Mucosa of descending colon (tissue), 3 donors: ENCODE measurements around the gene PREB. TPM values are rescaled to one million over a fixed set of nuclear protein-coding genes. Genes with fewer than 3 reads are reported as not detected.

Experiments
- ATAC-seq: fragments of 200-7000 bp; cut with Tn5 transposase; one replicate; pipeline ENCODE4 v1.9.1; 2020; ENCODE audit warnings: mild to moderate bottlenecking, moderate library complexity
- DNase-seq, 3 donors: peaks; one replicate each; pipeline ENCODE4 v3.0.0-alpha.2; 2020
- H3K36me3 ChIP-seq: fragments of 200-600 bp; one replicate; pipeline ENCODE4 v1.8.0; 2021; ENCODE audit warnings: low read depth, mild to moderate bottlenecking
- H3K4me1 ChIP-seq: fragments of 200-600 bp; one replicate; pipeline ENCODE4 v1.8.0; 2021; ENCODE audit warnings: low read depth, mild to moderate bottlenecking
- H3K4me3 ChIP-seq: fragments of 200-600 bp; one replicate; pipeline ENCODE4 v1.8.0; 2021; ENCODE audit warnings: mild to moderate bottlenecking
- H3K9me3 ChIP-seq: fragments of 200-600 bp; one replicate; pipeline ENCODE4 v1.8.0; 2021; ENCODE audit warnings: mild to moderate bottlenecking
- intact Hi-C, 2 donors: fragments of 100-400 bp; cut with DNase I in 1 of 2; cut with micrococcal nuclease in 1 of 2; formaldehyde crosslinking; loops; one replicate each; pipeline versions ENCODE4 v1.11.0 to v1.11.1; 2022; cut with DNase I, micrococcal nuclease
- total RNA-seq, 3 donors: library from RNA; stranded (reverse); fragmentation: NEBNext Ultra II Directional in 2 of 3; extraction: Animal tissue kit (Norgen Biotek cat#: 25700) in 2 of 3; gene quantifications; one replicate each; pipeline versions ENCODE4 v1.2.1 to v1.2.4, GENCODE V29; 2021 to 2023
- TF ChIP-seq, protein P1 (sequence below): fragments of 200-600 bp; IDR thresholded peaks from one replicate; pipeline ENCODE4 v1.8.0; 2022; ENCODE audit warnings: antibody characterized with exemption, mild to moderate bottlenecking
- donor health status: DM: no; HTN: no; CAD: no; lungs with moderate emphysema.
- donor health status: DM: no; HTN: no; CAD: no.
- donor health status: DM: no; HTN: yes; CAD: no.

PREB gene
- total RNA-seq, 3 donors from 2014 or later: 32.8 to 47.0 (median 45.0) TPM

DNA sequence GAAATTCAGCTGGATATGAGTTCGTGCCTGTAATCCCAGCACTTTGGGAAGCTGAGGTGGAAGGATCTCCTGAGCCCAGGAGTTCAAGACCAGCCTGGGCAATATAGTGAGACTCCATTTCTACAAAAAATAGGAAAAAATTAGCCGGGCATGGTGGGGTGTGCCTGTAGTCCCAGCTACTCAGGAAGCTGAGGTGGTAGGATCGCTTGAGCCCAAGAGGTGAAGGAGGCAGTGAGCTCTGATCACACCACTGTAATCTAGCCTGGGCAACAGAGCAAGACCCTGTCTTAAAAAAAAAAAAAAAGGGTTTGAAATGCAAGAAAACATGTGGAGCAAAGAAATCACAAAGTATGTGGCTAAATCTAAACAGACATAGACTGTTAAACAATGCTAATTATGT lies 25.4 kb downstream of the PREB start:
- Histone ChIP-seq H3K4me1 (no peaks in the 10 kb centered on the region), H3K4me3 (no peak overlapping the region), H3K36me3 (no peaks in the 10 kb centered on the region), H3K9me3 (no peaks in the 10 kb centered on the region)
- ATAC-seq (no peak), DNase-seq (no peak)
- intact Hi-C loops: no loop called here
- TF ChIP-seq, protein P1, sequence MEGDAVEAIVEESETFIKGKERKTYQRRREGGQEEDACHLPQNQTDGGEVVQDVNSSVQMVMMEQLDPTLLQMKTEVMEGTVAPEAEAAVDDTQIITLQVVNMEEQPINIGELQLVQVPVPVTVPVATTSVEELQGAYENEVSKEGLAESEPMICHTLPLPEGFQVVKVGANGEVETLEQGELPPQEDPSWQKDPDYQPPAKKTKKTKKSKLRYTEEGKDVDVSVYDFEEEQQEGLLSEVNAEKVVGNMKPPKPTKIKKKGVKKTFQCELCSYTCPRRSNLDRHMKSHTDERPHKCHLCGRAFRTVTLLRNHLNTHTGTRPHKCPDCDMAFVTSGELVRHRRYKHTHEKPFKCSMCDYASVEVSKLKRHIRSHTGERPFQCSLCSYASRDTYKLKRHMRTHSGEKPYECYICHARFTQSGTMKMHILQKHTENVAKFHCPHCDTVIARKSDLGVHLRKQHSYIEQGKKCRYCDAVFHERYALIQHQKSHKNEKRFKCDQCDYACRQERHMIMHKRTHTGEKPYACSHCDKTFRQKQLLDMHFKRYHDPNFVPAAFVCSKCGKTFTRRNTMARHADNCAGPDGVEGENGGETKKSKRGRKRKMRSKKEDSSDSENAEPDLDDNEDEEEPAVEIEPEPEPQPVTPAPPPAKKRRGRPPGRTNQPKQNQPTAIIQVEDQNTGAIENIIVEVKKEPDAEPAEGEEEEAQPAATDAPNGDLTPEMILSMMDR: no peak

DNA sequence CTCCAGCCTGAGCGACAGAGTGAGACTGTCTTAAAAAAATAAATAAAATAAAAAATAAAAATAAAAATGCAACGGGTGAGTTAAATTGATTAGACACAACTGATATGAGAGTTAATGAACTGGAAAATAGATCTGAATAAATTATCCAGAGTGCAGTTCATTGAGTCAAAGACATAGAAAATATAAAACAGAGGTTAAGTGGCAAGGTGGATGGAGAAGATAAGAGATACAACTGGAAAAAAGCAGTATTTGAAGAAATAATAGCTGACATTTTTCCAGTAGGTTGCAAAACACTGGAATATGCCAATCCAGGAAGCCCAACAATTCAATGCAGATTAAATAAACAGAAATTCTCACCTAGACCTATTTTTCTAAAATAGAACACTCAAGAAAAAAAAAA lies 26.2 kb downstream of the PREB start:
- intact Hi-C loops: no loop called here
- H3K9me3 ChIP-seq: no peaks in the 10 kb centered on the region
- no peak for ATAC-seq
- no peaks in the 10 kb centered on the region for H3K4me1 ChIP-seq
- DNase-seq: no peak
- H3K4me3 ChIP-seq: no peak overlapping the region
- TF ChIP-seq, protein P1: no peak
- H3K36me3 ChIP-seq: no peaks in the 10 kb centered on the region

DNA sequence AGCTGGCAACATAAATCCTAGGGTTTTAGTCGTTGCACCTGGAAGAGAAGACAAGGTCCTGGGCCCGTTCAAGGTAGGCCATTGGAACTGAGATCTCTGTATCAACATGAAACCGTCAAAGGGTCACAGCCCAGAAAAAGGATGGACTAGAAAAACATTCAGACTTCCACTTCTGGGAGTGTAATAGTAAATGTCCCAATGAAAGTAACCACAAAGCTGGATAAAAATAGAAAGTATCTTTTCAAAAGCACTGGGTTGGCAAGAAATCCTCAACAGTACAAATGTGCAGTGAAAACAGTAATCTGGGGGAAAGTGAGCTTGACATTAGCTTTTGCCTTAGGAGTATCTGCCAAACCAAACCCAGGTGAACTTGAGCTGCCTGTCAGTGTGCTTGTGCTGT lies 28.5 kb downstream of the PREB start:
- no peak overlapping the region for H3K4me3 ChIP-seq
- DNase-seq (no peak), ATAC-seq (no peak)
- intact Hi-C loops: no loop called here
- no peaks in the 10 kb centered on the region for H3K36me3 ChIP-seq
- TF ChIP-seq, protein P1: no peak
- H3K9me3 ChIP-seq: no peaks in the 10 kb centered on the region
- H3K4me1 ChIP-seq: no peaks in the 10 kb centered on the region

DNA sequence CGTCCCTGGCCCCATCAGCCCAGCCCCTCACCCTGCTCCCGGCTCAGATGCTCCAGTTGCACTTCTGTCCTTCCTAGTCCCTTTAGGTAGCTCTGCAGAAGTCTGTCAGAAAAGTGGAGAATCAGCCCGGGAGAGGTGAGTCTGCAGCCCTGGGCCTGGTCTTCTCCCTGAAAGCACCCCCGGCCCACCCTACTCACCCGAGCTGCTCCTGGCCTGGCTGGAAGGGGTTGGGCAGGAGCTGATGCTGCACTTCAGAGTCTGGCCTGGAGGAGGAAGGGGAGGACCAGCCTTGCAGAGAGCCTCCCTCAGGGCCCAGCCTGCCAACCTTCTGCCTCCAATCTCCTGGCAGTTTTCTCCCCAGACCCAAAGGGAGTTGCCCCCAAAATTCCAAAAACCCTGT lies 32.1 kb downstream of the PREB start:
- no peak for DNase-seq
- TF ChIP-seq, protein P1: no peak
- no peaks in the 10 kb centered on the region for H3K4me1 ChIP-seq
- no peak for ATAC-seq
- intact Hi-C loops: no loop called here
- no peak overlapping the region for H3K4me3 ChIP-seq
- H3K36me3 ChIP-seq: no peaks in the 10 kb centered on the region
- no peaks in the 10 kb centered on the region for H3K9me3 ChIP-seq

DNA sequence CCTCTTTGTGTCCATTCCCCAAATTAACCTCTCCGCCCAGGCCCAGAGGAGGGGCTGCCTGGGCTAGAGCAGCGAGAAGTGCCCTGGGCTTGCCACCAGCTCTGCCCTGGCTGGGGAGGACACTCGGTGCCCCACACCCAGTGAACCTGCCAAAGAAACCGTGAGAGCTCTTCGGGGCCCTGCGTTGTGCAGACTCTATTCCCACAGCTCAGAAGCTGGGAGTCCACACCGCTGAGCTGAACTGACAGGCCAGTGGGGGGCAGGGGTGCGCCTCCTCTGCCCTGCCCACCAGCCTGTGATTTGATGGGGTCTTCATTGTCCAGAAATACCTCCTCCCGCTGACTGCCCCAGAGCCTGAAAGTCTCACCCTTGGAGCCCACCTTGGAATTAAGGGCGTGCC lies 34.4 kb downstream of the PREB start:
- ATAC-seq (no peak), DNase-seq (no peak)
- TF ChIP-seq, protein P1: no peak
- no peaks in the 10 kb centered on the region for H3K36me3 ChIP-seq
- H3K4me1 ChIP-seq: peaks cover 3% of the 10 kb centered on the region
- H3K9me3 ChIP-seq: no peaks in the 10 kb centered on the region
- intact Hi-C loops: no loop called here
- no peak overlapping the region for H3K4me3 ChIP-seq
